T-cell (primary cell): ENCODE data around the gene PRR7. TPM values are rescaled to one million over a fixed set of nuclear protein-coding genes. Genes with fewer than 3 reads are reported as not detected.
"Not testable (repeated sequence)": the region's sequence is repeated elsewhere in the genome, so short reads cannot be mapped to it uniquely, and the experiment has no call there.

Experiments used
- ATAC-seq, 4 experiments: fragments of 200-7000 bp in 3 of 4; fragments of 150-1000 bp in 1 of 4; cut with Tn5 transposase; replicated peaks in 1 of 4; 1 replicate in 3 of 4; 2 replicates in 1 of 4; pipeline ENCODE4 v1.10.0; 2021; ENCODE audit warnings: moderate library complexity in 3 of 4, mild to moderate bottlenecking in 2 of 4, moderate number of reproducible peaks in 1 of 4
- CTCF ChIA-PET, 2 donors: fragments of 300-600 bp; sonication (Branson Sonifier 250); formaldehyde crosslinking; loops; one replicate each; lab custom pipeline; 2022; ENCODE audit warnings: antibody characterized with exemption in 2 of 2; lab: Charles Lee
- POLR2A ChIA-PET, 2 donors: fragments of 300-600 bp; sonication (Branson Sonifier 250); formaldehyde crosslinking; loops; one replicate each; lab custom pipeline; 2022; ENCODE audit warnings: antibody characterized with exemption in 2 of 2; lab: Charles Lee
- DNase-seq, 35 experiments: peaks; one replicate each; pipeline versions ENCODE4 v3.0.0 to v3.0.0-alpha.2; 2013 to 2023
- H3K27ac ChIP-seq: one replicate; pipeline ENCODE4 v1.5.1; 2013; ENCODE audit warnings: low read length
- H3K27me3 ChIP-seq, 2 experiments: replicated peaks in 1 of 2; 1 replicate in 1 of 2; 2 replicates in 1 of 2; pipeline versions ENCODE4 v1.6.1 to v1.7.0; 2013; ENCODE audit warnings: low read length in 1 of 2, mixed read lengths in 1 of 2; ENCODE audit not compliant: control insufficient read depth in 2 of 2, insufficient read depth in 2 of 2; ENCODE audit errors: extremely low read depth in 1 of 2
- H3K36me3 ChIP-seq, 2 donors: 1 replicate in 1 of 2; 2 replicates in 1 of 2; pipeline versions ENCODE4 v1.6.1 to v1.7.0; 2013; ENCODE audit warnings: low read length in 1 of 2; ENCODE audit not compliant: control insufficient read depth in 2 of 2, insufficient read depth in 1 of 2; ENCODE audit errors: extremely low read depth in 1 of 2
- H3K4me1 ChIP-seq, 2 experiments: 1 replicate in 1 of 2; 2 replicates in 1 of 2; pipeline versions ENCODE4 v1.6.1 to v1.7.0; 2013; ENCODE audit warnings: low read length in 2 of 2, mixed read lengths in 1 of 2; ENCODE audit not compliant: insufficient read depth in 2 of 2, control insufficient read depth in 1 of 2; ENCODE audit errors: extremely low read depth in 1 of 2
- H3K4me3 ChIP-seq, 2 donors: 1 replicate in 1 of 2; 2 replicates in 1 of 2; pipeline versions ENCODE4 v1.5.1 to v1.7.0; 2013; ENCODE audit warnings: mild to moderate bottlenecking in 2 of 2, low read length in 1 of 2, moderate library complexity in 1 of 2; ENCODE audit not compliant: control insufficient read depth in 1 of 2; ENCODE audit errors: extremely low read depth in 1 of 2
- H3K9me3 ChIP-seq: 2 replicates; pipeline ENCODE4 v1.7.0; 2013
- H3K27ac Mint-ChIP-seq, 2 donors: one replicate each; pipeline ENCODE4 v1.8.0; 2020 to 2021; ENCODE audit warnings: mild to moderate bottlenecking in 2 of 2, mixed read lengths in 2 of 2
- H3K27me3 Mint-ChIP-seq, 2 donors: one replicate each; pipeline ENCODE4 v1.8.0; 2021 to 2022; ENCODE audit warnings: mixed read lengths in 2 of 2
- H3K36me3 Mint-ChIP-seq: one replicate; pipeline ENCODE4 v1.8.0; 2021; ENCODE audit warnings: mixed read lengths
- H3K4me1 Mint-ChIP-seq, 3 donors: one replicate each; pipeline ENCODE4 v1.8.0; 2020 to 2022; ENCODE audit warnings: mixed read lengths in 3 of 3, mild to moderate bottlenecking in 1 of 3
- H3K4me3 Mint-ChIP-seq, 3 donors: one replicate each; pipeline ENCODE4 v1.8.0; 2020 to 2022; ENCODE audit warnings: mild to moderate bottlenecking in 3 of 3, mixed read lengths in 3 of 3, moderate library complexity in 3 of 3
- H3K9me3 Mint-ChIP-seq, 3 donors: one replicate each; pipeline ENCODE4 v1.8.0; 2020 to 2022; ENCODE audit warnings: mixed read lengths in 3 of 3
- WGBS: methylation state at CpG from one replicate; pipeline ENCODE4 v1.1.5; 2013; ENCODE audit warnings: missing lambda C conversion rate; ENCODE audit not compliant: insufficient coverage; 5-methylcytosine and 5-hydroxymethylcytosine counted together
- total RNA-seq, 35 experiments: library from RNA in 6 of 35; stranded (reverse) in 6 of 35; fragments of 120-200 nt in 1 of 35; gene quantifications; one replicate each; pipeline versions ENCODE4 v1.2.1 to v1.2.4 and lab custom pipeline; 2013 to 2026

PRR7 gene
- total RNA-seq, 5 donors from 2014 or later (not counting 1 experiment from before 2014, with no cell fraction given) = 9.5 to 28.2 (median 12.3) TPM

- H3K27me3 ChIP-seq, H3K27ac Mint-ChIP-seq, H3K27me3 Mint-ChIP-seq, H3K4me3 Mint-ChIP-seq, H3K9me3 Mint-ChIP-seq, H3K27ac ChIP-seq, CTCF ChIA-PET, DNase-seq, H3K36me3 Mint-ChIP-seq, ATAC-seq, H3K36me3 ChIP-seq, POLR2A ChIA-PET, H3K9me3 ChIP-seq, H3K4me3 ChIP-seq: not testable (repeated sequence)
- 87% methylated on average over 6 of the region's 7 CpGs for WGBS
- H3K4me1 Mint-ChIP-seq = peaks cover 8 to 20% (median 15%) of the 10 kb centered on the region in 3 donors
- peaks cover 9 to 24% of the 10 kb centered on the region in 2 experiments for H3K4me1 ChIP-seq
Measured at GRCh38 chr5:177420472-177420871, 26.1 kb upstream of the PRR7 start.

- no peak overlapping the region for H3K4me3 Mint-ChIP-seq
- no peaks in the 10 kb centered on the region for H3K27me3 Mint-ChIP-seq
- Histone ChIP-seq H3K9me3 (no peaks in the 10 kb centered on the region), H3K27ac (no peak overlapping the region), H3K4me1 (peaks cover 10 to 26% of the 10 kb centered on the region in 2 experiments), H3K27me3 (no peaks in the 10 kb centered on the region), H3K4me3 (no peak overlapping the region), H3K36me3 (no peaks in the 10 kb centered on the region)
- no peak for DNase-seq
- H3K4me1 Mint-ChIP-seq = peaks cover 12 to 23% (median 18%) of the 10 kb centered on the region in 3 donors
- WGBS = no CpG with 5 or more reads among the region's 6 CpGs
- no peaks in the 10 kb centered on the region for H3K36me3 Mint-ChIP-seq
- CTCF ChIA-PET = interaction anchor here in 1 of 2 donors (1.2 kb wide), 1 partner anchor 13 kb away, joined by 3 read pairs; no protein-coding TSS in a partner anchor
- POLR2A ChIA-PET = no interaction called here
- no peak overlapping the region for H3K27ac Mint-ChIP-seq
- no peaks in the 10 kb centered on the region for H3K9me3 Mint-ChIP-seq
- ATAC-seq = no peak
Measured at GRCh38 chr5:177421062-177421798, 25.4 kb upstream of the PRR7 start.

GRCh38 chr5:177423671-177424070, 22.9 kb upstream of the PRR7 start:
- CTCF ChIA-PET = no interaction called here
- Histone ChIP-seq H3K27ac (no peak overlapping the region), H3K4me1 (peaks cover 14 to 38% of the 10 kb centered on the region in 2 experiments), H3K36me3 (peaks cover 0 to 10% of the 10 kb centered on the region in 2 donors), H3K9me3 (no peaks in the 10 kb centered on the region), H3K4me3 (no peak overlapping the region), H3K27me3 (no peaks in the 10 kb centered on the region)
- POLR2A ChIA-PET = no interaction called here
- DNase-seq = no peak
- ATAC-seq = no peak
- no peak overlapping the region for H3K4me3 Mint-ChIP-seq
- H3K9me3 Mint-ChIP-seq = no peaks in the 10 kb centered on the region
- no peak overlapping the region for H3K27ac Mint-ChIP-seq
- H3K27me3 Mint-ChIP-seq = no peaks in the 10 kb centered on the region
- H3K4me1 Mint-ChIP-seq = peaks cover 25 to 33% (median 30%) of the 10 kb centered on the region in 3 donors
- 100% methylated on average over 1 of the region's 2 CpGs for WGBS
- H3K36me3 Mint-ChIP-seq = no peaks in the 10 kb centered on the region

GRCh38 chr5:177425196-177425800, 21.3 kb upstream of the PRR7 start:
- H3K4me3 Mint-ChIP-seq = peak overlapping the region; percentile 79 to 92 (median 90)
- H3K4me1 Mint-ChIP-seq = peaks cover 42 to 49% (median 47%) of the 10 kb centered on the region in 3 donors
- ChIA-PET CTCF (interaction anchor here in 1 of 2 donors (0.5 to 3.2 kb wide), 7 partner anchors 20 to 109 kb away, joined by 4 to 37 read pairs (median 17); no protein-coding TSS in a partner anchor), POLR2A (interaction anchor here (0.6 to 2.1 kb wide), 4 partner anchors 12 to 21 kb away, joined by 3 to 13 read pairs (median 6); no protein-coding TSS in a partner anchor)
- peak overlapping the region; percentile 99 for H3K27ac Mint-ChIP-seq
- Histone ChIP-seq H3K4me3 (peak overlapping the region; percentile 71 to 77), H3K36me3 (peaks cover 2 to 13% of the 10 kb centered on the region in 2 donors), H3K27ac (peak overlapping the region; percentile 87), H3K4me1 (peaks cover 27 to 54% of the 10 kb centered on the region in 2 experiments), H3K27me3 (no peaks in the 10 kb centered on the region), H3K9me3 (no peaks in the 10 kb centered on the region)
- WGBS = 38% methylated on average over 13 of the region's 13 CpGs
- peak in 3 of 4 experiments; percentile 3 to 11 (median 7) for ATAC-seq
- no peak for DNase-seq
- H3K36me3 Mint-ChIP-seq = peaks cover under 1% of the 10 kb centered on the region
- no peaks in the 10 kb centered on the region for H3K27me3 Mint-ChIP-seq
- no peaks in the 10 kb centered on the region for H3K9me3 Mint-ChIP-seq

GRCh38 chr5:177425801-177426565, 20.6 kb upstream of the PRR7 start:
- H3K27ac Mint-ChIP-seq = peak overlapping the region; percentile 99
- H3K36me3 Mint-ChIP-seq = peaks cover 4% of the 10 kb centered on the region
- no peaks in the 10 kb centered on the region for H3K9me3 Mint-ChIP-seq
- peak overlapping the region; percentile 79 to 92 (median 90) for H3K4me3 Mint-ChIP-seq
- ChIA-PET POLR2A (interaction anchor here (0.6 to 2.1 kb wide), 7 partner anchors 13 to 37 kb away, joined by 3 to 13 read pairs (median 5); no protein-coding TSS in a partner anchor), CTCF (interaction anchor here in 1 of 2 donors (0.5 to 3.2 kb wide), 12 partner anchors 13 to 110 kb away, joined by 3 to 37 read pairs (median 6); partner anchors contain the start of gene PRR7)
- under 1% methylated on average over 44 of the region's 52 CpGs for WGBS
- ATAC-seq = peak; percentile 80 to 82 (median 80)
- H3K4me3 ChIP-seq = peak overlapping the region; percentile 71 to 77
- no peaks in the 10 kb centered on the region for H3K27me3 Mint-ChIP-seq
- H3K36me3 ChIP-seq = peaks cover 4 to 20% of the 10 kb centered on the region in 2 donors
- peak; percentile 98 to 100 (median 100) for DNase-seq
- H3K27me3 ChIP-seq = no peaks in the 10 kb centered on the region
- peaks cover 32 to 61% of the 10 kb centered on the region in 2 experiments for H3K4me1 ChIP-seq
- H3K4me1 Mint-ChIP-seq = peaks cover 49 to 56% (median 53%) of the 10 kb centered on the region in 3 donors
- no peaks in the 10 kb centered on the region for H3K9me3 ChIP-seq
- peak overlapping the region; percentile 87 for H3K27ac ChIP-seq
